HG03066 (cell line): ENCODE measurements around the gene TMEM121.

Source experiments
- ATAC-seq: cut with Tn5 transposase; IDR thresholded peaks from one replicate; pipeline ENCODE4 v1.9.1; 2021; ENCODE audit warnings: low read depth; ENCODE audit not compliant: unreplicated experiment

The TMEM121 gene

DNA sequence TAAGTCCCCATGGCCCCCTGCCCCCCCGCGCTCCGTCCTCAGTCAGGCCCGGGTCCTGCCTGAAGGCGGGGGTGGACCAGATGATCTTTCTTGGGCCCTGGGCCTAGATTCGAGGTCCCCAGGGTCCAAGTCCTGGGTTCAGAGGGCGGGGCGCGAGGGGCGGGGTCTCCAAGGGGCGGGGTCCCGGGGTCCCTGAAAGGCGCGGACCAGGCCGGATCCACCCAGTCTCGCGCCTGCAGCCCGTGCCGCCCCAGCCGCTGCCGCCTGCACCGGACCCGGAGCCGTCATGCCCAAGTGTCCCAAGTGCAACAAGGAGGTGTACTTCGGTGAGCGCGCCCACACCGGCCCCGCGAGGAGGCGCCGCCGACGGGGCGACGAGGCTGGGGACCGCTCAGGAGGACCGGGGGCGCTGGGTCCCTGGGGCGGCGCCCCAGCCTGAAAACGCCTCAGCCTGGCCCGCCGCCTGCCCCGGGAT lies 39.4 kb upstream of the TMEM121 start:
- ATAC-seq = no peak

DNA sequence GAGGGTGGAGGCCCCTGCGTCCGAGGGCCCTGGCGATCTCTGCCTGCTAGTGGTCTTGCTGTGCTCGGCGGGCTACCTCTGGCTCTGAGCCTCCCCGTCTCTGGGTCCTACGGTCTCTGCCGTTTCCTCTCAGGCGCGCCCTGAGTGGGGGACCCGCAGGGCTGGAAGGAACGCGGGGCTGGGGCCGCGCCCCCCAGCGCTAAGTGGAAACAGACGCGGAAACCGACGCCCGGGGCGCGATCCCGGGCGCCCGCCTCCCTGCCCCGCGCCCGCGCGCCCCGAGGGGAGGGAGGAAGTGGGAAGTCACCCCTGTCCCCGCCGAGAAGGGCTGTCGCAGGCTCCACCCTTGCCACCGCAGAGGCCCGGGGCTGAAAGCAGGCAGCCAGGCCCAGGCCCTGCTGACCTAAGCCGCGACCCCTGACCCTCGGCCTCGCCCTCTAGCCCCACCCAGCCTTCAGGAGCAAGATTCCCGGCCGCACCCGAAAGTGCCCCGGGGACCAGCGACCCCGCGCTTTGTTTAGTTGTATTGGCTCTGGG lies 38.9 kb upstream of the TMEM121 start:
- ATAC-seq = no peak

DNA sequence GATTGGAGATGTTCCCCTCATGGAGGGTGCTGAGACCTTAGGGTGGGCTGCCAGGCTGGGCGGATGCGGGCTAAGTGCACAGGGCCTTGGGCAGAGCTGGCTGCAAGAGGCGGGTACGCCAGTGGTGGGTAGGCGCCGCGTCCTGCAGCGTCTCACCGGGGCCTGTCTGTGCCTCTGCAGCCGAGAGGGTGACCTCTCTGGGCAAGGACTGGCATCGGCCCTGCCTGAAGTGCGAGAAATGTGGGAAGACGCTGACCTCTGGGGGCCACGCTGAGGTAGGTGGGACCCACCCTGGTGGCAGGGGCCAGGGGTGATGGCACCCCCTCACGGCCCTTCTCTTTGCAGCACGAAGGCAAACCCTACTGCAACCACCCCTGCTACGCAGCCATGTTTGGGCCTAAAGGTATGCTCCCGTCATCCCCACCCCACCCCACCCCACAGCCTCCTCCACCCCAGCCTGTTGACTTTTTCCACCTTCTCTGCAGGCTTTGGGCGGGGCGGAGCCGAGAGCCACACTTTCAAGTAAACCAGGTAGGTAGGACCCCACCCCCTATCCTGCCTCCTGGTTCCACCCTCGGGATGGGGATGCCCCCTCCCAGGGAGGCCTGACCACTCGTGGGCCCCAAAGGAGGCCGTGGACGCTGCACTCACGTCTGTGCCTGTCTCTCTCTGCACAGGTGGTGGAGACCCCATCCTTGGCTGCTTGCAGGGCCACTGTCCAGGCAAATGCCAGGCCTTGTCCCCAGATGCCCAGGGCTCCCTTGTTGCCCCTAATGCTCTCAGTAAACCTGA lies 38.2 kb upstream of the TMEM121 start:
- no peak for ATAC-seq

DNA sequence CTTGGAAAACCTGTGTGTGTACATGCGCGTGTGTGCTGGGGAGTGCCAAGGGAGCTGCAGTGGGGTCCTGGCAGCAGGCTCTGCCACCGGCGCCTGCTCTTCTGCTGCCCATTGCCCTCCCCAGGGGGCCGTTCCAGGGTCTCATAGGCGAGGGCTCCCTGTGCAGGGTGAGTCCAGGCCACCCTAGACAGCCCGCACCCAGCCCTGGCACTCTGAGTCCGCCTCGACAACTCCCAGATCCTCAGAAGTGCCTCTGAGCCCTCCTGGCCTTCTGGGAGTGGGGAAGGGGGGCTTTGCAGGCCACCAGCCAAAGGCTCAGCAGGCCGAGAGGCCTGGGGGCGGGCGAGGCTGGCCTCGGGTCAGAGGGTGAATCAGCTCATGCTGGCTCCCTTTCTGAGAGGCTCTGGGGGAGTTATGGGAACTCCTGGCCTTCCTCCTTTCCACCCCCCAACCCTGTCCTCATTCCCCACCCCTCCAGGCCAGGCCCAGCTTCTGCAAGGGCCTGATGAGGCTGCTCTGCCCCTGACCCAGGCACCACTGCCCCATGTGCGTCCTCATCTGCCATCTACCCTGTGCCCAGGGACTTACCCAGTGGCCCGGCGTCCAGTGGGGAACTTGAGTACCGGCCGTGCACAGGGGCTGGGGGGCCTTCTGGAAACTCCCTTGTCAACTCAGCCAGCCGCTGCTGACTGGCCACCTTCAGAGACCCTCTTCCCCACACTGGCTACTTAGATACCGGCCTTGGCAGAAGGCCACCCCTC lies 37.4 kb upstream of the TMEM121 start:
- ATAC-seq = no peak

DNA sequence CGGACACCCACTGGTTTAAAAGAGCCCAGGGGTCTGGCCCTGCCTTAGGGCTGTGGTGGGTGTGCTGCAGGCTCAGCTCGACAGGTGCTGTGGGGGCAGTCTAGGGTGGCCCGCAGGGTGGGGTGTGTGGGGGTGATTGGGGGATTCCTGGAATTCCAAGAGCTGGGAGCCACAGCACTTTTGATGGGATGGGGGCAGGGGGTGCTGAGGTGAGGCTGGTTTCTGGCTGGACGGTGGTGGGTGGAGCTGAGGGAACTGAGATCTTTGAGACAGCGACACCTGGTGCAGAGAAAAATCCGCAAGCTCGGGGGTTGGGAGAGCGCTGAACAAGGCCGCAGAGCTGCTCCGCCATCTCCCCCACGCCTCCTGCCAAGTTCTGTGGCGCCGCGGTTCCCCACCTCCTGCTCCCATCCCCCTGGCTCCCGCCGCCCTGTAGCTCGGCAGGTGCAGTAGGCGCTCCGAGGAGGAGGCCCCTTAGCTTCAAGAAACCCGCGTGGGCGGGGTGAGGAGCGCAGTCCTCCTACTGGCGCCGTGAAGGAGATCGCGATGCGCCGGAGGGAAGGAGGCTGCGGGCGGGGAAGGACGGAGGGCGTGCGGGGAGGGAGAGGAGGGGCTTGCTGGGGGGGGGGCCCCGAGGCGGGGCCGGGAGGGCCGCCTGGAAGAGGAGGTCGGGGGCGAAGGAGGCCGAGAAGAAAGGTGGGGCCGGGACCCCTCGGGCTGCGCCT lies 36.7 kb upstream of the TMEM121 start:
- ATAC-seq = no peak

DNA sequence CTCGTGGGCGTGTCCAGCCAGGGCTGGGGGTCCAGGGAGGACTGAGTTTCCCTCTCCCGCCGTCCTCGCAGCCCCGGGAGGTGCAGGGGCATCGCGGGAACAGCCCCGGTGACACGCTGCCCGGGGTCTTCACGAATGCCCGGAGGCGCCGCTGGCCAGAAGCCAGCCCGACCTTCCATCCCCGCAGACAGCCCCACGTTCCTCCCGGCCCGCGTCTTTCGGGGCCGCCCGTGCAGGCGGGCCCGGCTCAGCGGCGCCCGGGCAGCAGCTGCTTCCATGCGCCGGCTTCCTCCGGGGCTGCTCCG lies 36.2 kb upstream of the TMEM121 start:
- no peak for ATAC-seq

DNA sequence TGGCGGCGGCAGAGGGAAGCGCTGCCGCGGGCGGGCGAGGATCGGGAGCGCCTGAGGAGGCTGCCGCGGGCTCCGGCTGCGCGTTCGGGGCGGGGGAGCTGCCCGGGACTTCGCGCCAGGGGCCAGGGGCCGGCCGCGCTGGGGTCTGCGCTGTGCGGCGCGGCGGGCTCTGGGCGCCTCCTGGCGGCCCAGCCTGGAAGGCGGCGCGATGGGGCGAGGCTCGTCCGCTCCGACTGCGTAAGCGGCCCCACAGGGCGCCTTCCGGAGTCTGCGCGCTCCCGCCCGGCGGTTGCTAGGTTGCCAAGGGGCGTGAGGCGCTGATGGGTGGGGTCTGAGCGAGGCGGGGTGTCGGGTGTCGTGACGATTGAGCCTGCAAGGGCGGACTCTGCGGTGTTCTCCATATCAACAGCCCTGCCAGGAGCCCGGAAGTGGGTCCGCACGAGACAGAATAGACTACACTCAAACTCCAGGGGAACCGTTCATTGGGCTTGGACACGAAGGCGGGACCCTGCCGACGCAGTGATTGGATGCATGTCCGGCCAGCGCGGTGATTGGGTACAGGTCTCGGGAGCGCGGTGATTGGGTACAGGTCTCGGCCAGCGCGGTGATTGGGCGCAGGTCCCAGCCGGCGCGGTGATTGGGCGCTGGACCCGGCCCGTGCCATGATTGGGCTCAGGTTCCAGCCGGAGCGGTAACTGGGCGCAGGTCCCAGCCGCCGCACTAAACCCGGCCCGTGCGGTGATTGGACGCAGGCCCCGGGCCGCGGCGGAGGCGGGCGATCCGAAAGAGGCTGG lies 35.6 kb upstream of the TMEM121 start, which contains the start of gene TEDC1:
TSS of gene TEDC1 (plus strand) at position 675 of the 794 bp plus-strand sequence. CDS start 130 bp downstream, outside the sequence.
- ATAC-seq = peak; percentile 62

DNA sequence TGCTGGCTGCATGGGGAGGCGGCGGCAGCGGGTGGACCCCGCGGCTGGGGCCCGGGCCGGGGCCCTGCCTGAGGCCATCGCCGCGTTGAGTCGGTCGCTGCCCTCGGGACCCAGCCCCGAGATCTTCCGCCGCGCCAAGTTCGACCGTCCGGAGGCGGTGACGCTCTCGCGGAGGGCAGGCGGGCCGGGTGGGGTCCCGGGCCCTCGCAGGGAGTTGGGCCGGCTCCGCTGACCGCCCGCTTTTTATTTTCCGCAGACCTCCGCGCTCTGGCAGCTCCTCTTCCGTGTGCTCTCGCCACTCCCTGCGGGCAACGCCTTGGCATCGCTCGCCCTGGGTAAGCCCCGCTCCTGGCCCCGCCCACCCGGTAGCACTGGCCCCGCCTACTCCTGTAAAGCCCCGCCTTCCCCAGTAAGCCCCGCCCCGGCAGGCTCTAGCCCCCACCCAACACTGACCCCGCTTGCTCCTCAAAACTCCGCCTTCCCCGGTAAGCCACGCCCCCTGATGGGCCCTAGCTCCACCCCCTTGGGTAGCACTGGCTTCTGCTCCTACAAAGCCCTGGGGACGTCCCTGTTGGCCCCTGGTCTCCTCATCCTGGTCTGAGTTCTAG lies 34.9 kb upstream of the TMEM121 start:
- no peak for ATAC-seq

DNA sequence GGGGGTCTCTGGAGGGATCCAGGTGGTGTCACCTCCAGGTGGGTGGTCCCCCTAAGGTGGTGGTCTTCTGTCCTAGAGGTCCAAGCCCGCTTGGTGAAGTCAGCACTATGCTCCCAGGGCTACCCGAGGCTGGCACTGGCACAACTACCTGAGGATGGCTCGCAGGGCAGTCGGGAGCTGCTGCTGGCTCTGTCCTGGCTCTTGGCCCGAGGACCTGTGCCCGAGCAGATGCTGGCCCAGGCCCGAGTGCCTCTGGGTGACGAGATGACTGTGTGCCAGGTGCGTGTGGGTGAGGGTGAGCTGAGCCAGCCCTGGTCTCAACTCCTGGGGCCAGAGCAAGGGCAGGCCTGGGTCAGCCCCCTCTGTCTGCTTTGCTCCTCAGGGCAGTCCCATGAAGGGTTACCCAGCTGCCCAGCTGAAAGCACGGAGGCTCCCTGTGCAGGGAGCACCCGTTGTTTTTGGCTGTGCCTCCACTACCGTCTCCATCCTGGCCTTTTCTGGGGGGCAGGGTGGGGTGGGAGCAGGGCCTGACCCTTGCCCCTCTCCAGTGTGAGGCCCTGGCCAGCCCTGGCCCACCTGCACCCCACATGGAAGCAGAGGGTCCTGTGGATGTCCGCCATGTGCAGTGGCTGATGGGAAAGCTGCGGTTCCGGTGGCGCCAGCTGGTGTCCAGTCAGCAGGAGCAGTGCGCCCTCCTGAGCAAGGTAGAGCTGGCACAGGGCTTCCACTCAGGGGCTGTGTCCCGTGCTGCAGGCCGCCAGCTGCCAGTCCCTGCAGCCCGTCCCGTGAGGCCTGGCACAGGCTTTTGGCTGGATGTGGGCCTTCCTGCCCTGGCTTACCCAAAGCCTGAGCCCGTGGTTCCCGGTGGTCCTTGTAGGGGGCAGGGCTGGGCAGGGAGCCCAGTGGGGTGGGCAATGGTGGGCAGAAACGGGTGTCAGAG lies 34.1 kb upstream of the TMEM121 start:
- ATAC-seq = no peak

DNA sequence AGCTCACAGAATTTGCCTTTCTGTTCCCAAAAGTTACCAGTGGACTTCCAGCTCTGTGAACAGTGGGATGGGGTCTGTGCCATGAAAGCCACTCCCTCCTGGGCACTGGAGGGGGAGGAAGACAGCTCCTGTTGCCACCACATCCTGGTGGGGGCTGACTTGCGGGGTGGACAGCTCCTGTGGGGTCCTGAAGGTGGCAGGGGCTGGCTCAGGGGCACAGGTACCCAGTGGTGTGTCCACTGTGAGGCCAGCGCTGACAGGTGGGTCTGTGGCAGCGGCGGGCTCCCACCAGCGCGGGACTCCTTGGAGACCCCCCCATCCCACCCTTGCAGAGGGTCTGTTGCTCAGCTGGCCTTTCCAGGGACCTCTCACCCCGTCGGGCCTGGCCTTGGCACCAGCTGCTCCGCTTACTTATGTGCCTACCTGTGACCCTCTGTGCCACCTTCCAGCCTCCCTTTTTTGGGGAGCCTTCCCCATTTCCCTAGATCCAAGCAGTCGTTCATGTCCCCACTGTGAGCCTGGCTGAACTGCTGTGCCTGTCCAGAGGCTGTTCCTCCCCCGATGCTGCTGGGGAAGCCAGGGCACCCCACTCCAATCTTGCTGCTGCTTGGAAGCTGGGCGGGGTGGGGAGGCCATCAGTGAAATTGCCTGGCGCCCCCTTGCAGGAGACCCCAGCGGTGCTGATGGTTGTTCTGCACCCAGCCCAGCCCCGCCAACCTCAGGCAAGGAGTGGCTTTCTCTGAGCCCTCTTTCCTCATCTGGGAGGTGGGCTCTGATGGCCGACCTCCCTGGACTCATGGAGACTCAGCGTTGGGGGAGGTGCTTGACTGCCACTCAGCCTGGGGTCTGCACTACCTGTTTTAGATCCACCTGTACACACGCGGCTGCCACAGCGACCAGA lies 33.2 kb upstream of the TMEM121 start:
- no peak for ATAC-seq

DNA sequence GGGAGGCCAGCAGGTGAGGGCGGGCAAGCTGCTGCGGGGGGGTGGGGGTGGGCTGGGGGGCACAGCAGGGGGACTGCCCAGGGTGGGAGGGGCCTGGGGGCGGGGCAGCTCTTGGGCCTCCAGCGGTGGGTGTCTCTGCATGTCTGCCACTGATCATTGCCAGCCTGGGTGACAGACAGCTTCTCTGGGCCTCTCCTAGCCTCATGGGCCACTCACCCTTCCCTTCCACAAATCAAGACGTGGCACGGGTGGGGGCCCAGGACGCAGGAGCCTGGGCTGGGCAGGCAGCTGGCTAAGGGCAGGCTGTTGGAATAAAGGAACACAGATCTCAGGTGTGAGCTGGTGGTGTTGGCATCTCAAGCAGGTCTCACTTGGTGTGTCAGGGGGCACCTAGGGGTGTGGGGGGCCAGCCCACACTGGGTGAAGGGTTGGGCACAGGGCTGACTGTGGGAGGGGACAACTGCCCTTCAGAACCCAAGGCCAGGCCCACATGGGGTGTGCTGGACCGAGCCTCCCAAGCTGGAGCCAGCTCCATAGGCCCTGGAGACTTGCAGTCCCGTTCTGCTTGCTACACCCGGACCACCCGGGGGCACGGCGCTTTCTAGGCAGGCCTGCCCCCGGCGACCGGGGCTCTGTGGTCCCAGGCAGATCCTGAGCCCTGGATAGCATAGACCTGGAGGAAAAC lies 32.3 kb upstream of the TMEM121 start:
- ATAC-seq = no peak

DNA sequence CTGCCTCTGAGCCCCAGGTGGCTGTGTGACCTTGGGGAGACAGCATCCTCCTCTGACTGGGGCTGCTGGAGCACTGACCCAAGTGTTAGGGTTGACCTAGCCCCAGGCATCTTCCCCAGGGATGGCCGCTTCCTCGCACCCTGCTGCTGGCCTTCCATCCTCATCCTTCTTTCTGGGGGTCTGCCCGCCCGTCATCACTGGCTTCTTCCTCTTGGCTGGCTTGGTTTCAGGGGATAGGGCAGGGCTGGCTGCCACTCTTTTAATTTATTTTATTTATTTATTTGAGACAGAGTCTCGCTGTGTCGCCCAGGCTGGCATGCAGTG lies 31.8 kb upstream of the TMEM121 start:
- ATAC-seq = no peak

DNA sequence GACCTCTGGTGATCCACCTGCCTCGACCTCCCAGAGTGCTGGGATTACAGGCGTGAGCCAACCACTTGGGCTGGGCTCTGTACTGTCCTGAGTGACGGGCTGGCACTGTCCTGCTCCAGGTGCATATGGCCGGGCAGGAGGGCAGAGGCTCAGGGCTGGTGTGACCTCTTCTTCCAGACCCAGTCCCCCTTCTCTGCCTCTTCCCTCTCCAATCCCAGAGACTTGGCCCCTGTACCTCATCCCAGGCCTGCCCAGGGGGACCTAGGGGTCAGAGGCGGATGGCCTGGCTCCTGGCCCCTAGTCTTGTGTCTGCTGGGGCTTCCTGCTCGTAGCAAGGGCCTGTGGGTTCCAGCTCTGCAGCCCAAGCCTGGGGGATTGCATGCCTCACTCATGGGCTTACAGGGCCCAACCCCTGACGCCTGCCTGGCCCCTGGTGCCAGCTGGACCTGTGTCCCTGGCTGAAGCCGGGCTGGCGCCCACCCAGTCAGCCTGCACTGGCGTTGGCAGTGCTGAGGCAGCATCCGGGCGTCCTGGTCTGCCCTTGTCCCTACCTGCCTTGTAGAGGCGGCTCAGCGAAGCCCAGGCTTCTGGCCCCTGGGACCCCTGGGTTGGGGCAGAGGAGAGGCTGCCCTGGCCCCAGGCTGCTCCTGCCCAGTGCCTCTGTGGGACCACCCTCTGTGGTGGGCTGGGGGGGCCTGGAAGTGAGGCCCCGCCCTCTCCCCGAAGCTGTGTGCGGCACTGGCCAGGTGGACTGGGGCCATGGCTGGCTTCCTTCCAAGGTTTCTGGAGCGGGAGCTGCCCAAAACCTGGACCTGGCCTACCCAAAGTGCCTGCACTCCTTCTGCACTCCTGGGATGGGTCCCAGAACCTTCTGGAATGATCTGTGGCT lies 31.0 kb upstream of the TMEM121 start:
- no peak for ATAC-seq

DNA sequence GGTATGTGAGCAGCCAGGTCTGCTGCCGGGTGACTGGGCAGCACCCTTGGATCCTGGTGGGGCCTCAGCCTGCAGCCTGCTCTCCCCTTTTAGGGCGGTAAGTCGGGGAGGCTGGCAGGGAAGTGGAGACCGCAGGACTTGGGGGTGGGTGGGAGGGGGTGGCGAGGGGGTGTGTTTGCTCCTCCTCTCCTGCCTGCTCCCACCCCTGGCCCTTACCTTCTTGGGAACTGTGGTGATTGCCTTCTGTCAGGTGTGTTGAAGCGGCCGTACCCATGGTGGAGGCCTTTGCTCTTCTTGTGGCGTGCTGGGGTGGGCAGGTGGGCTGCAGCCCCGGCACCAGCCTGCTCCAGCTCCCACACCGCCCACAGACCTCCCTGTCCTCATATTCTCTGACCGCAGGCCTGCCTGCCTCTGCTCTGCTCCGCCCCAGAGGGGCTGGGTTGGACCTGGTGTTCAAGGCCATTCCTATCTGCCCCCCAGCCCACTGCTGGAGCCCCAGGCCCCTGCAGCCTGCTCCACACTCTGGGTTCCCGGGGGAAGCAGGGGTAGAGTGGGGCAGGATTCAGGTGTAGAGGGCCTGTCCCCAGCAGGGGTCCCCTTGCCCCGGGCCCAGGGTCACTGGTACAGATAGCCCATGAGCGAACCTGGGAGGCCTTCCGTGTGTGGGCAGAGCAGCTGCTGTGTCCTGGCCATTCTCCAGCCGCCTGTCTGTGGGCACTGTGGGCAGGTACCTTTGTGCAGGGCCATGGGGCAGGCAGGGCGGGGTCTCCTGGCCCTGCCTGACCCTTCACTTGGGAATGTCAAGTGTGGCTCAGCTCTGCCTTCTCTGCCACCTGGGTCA lies 30.2 kb upstream of the TMEM121 start:
- ATAC-seq = no peak

DNA sequence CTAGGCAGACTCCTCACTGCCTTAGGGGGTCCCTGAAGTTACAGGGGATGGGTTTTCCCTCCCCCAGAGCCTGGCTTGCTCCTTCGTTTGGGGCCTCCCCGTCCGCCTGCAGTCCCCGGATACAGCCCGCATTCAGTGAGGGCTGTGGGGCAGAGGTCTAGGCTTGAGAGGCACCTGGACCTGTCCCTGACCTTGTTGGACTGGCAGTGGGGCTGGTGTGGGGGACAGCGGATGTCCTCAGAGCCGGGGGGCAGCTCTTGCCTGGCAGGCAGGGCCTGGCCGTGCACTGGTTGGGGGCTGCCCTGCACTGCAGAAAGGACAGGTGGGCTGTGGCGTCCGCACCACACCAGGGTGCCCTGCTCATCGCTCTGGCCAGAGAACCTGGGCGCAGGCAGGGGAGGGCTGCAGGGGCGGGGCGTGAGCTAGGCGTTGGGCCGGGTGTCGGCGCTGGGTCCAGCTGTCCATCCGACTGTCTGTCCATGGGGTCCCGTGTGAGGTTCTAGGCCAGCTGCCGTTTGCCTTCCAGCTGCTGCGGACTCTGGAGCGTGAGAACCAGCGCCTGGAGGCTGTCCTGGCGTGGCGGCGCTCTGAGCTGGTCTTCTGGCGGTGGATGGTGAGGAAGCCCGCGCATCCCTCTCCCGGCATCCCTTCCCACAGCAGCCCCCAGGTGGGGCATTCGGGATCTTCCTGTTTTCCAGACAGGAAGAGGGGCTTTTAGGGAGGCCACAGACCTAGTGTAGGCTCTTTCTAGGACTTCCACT lies 29.4 kb upstream of the TMEM121 start:
- ATAC-seq = no peak
